ENCODE results near the gene NOP14. TPM values are rescaled to one million over a fixed set of nuclear protein-coding genes. Genes with fewer than 3 reads are reported as not detected.

Gene NOP14
- total and polyA plus RNA-seq, 2 donors (not counting 1 experiment from before 2014, with no cell fraction given) = 9.1 to 30.4 TPM

DNA sequence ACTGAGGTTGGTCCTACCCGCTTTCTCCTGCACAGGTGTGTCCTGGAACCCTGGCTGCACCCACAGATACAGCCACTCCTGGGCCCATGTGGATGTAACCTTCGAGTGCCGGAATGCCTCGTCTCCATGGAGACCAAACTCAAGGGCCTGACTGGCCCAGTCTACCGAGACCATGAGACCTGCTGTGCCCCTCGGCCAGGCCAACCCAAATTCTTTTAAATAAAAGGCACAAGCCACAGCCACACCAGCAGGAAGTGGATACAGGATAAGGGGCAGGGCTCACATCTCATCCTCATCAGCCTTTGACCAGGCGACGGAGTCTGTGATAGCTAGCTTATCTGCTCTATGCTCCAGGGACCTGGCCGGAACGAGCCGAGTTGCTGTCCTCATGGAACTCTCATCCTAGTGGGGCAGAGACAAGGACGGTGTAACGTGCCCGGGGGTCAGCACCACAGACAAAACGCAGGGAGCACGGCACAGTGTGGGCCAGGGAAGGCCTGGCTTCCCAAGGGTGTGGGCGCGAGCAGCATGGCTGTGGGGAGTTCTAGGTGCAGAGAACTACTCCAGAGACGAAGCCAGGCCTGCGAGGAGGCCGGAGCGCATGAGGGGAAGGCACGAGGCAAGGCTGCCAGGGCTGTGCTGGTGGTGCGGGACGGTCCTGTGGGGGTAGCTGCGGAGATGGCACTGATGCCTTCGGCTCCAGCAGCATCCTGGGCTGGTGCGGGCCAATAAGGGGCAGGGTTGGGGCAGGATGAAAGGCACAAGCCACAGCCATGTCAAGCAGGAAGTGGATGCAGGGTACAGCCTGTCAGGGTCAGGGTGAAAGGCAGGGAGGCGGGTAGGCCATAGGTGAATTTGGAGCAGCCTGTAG is 22.7 kb downstream of the NOP14 start:
- H4K20me1 ChIP-seq (ENCODE audit: control insufficient read depth, insufficient read depth, low read length, poor library complexity, severe bottlenecking) = peaks cover 13% of the 10 kb centered on the region
- H3K4me3 ChIP-seq (ENCODE audit: control extremely low read depth in 1 of 5, extremely low read depth in 1 of 5, insufficient read depth in 1 of 5, low read depth in 2 of 5, low read length in 4 of 5) = no peak overlapping the region
- Mint-ChIP-seq H3K4me3 (no peak overlapping the region), H3K4me1 (peaks cover 25% of the 10 kb centered on the region), H3K9me3 (ENCODE audit: insufficient read depth) (no peaks in the 10 kb centered on the region), H3K27ac (peak overlapping the region; percentile 10), H3K27me3 (no peaks in the 10 kb centered on the region)
- DNase-seq (no peak), ATAC-seq (ENCODE audit: low read depth) (no peak)
- ChIA-PET CTCF (interaction anchor here (2.4 kb wide), 1 partner anchor 14 kb away, joined by 6 read pairs; no protein-coding TSS in a partner anchor), POLR2A (no interaction called here)
- H2AFZ ChIP-seq (ENCODE audit: insufficient read depth, low read depth, low read length, poor library complexity, severe bottlenecking) = no peak overlapping the region
- H3K27ac ChIP-seq (ENCODE audit: low read length in 2 of 2) = no peak overlapping the region
- no peak overlapping the region for H3K9ac ChIP-seq (ENCODE audit: low read length)
- peaks cover 11% of the 10 kb centered on the region for H3K79me2 ChIP-seq (ENCODE audit: control insufficient read depth, insufficient read depth, low read length)
- no peak overlapping the region for H3K4me2 ChIP-seq (replicated peaks; ENCODE audit: low read depth, low read length, poor library complexity, severe bottlenecking)
- WGBS (ENCODE audit: insufficient coverage) = 98% methylated on average over 29 of the region's 29 CpGs
- H3K36me3 ChIP-seq (replicated peaks in 1 of 2; ENCODE audit: control extremely low read depth in 1 of 2, control insufficient read depth in 1 of 2, extremely low read depth in 1 of 2, insufficient read depth in 2 of 2, low read length in 1 of 2) = peaks cover 0 to 72% of the 10 kb centered on the region in 2 experiments
- no peaks in the 10 kb centered on the region for H3K27me3 ChIP-seq (replicated peaks in 1 of 4; ENCODE audit: control extremely low read depth in 1 of 4, control insufficient read depth in 3 of 4, insufficient read depth in 4 of 4, low read length in 3 of 4)
- peaks cover 7 to 20% of the 10 kb centered on the region in 2 donors for H3K4me1 ChIP-seq (ENCODE audit: control insufficient read depth in 2 of 2, insufficient read depth in 2 of 2, low read length in 2 of 2)
- TF ChIP-seq, protein P1, sequence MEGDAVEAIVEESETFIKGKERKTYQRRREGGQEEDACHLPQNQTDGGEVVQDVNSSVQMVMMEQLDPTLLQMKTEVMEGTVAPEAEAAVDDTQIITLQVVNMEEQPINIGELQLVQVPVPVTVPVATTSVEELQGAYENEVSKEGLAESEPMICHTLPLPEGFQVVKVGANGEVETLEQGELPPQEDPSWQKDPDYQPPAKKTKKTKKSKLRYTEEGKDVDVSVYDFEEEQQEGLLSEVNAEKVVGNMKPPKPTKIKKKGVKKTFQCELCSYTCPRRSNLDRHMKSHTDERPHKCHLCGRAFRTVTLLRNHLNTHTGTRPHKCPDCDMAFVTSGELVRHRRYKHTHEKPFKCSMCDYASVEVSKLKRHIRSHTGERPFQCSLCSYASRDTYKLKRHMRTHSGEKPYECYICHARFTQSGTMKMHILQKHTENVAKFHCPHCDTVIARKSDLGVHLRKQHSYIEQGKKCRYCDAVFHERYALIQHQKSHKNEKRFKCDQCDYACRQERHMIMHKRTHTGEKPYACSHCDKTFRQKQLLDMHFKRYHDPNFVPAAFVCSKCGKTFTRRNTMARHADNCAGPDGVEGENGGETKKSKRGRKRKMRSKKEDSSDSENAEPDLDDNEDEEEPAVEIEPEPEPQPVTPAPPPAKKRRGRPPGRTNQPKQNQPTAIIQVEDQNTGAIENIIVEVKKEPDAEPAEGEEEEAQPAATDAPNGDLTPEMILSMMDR (IDR thresholded peaks at IDR 0.05) = no peak
- no peak for TF ChIP-seq EZH2 (IDR thresholded peaks at IDR 0.05; ENCODE audit: borderline replicate concordance, insufficient read depth, low read depth, low read length, poor library complexity, severe bottlenecking)
- H3K9me3 ChIP-seq (ENCODE audit: control extremely low read depth in 1 of 3, control insufficient read depth in 2 of 3, insufficient read depth in 1 of 3, low read length in 2 of 3) = no peaks in the 10 kb centered on the region
- intact Hi-C loops (cut with micrococcal nuclease) = no loop called here
